ENCODE results near the gene TECR. TPM values are rescaled to one million over a fixed set of nuclear protein-coding genes. Genes with fewer than 3 reads are reported as not detected.

The TECR gene
- total and polyA plus RNA-seq, 2 of the 13 experiments (the other 11 are each of a cell fraction or from before 2014, with no cell fraction given), result 54.9 to 121 TPM

GRCh38 chr19:14515501-14516047 is 13.8 kb upstream of the TECR start (continued):
- TF ChIP-seq CTCF (CRISPR knock-in tag; IDR thresholded peaks at IDR 0.05), result no peak
- TF ChIP-seq ZNF878 (CRISPR knock-in tag; IDR thresholded peaks at IDR 0.05), result no peak
- TF ChIP-seq ZNF549 (CRISPR knock-in tag; IDR thresholded peaks at IDR 0.05), result no peak
- no peak for TF ChIP-seq MTERF4 (CRISPR knock-in tag; IDR thresholded peaks at IDR 0.05)
- TF ChIP-seq TCF12 (IDR thresholded peaks at IDR 0.05), result no peak
- peak; percentile 30; the same call in 1 of the 2 replicates for TF ChIP-seq TCF12 (CRISPR knock-in tag; IDR thresholded peaks at IDR 0.05)
- no peak for TF ChIP-seq CHCHD3 (CRISPR knock-in tag; IDR thresholded peaks at IDR 0.05)
- TF ChIP-seq AGO1 (IDR thresholded peaks at IDR 0.05; ENCODE audit: low read depth, low read length, poor library complexity, severe bottlenecking), result peak; percentile 99

GRCh38 chr19:14516048-14516534 is 13.3 kb upstream of the TECR start:
- POLR2A ChIA-PET, result interaction anchor here (0.7 to 5.8 kb wide), 5 partner anchors 9 to 56 kb away, joined by 3 to 123 read pairs (median 11); partner anchors contain the start of genes GIPC1 and NDUFB7
- in situ Hi-C loops (cut with HindIII; ENCODE audit: extremely low pct_ligation_motif_present, low pct_unique_long_range_greater_than_20kb) (no loop called here), intact Hi-C loops (cut with micrococcal nuclease; ENCODE audit: unreplicated experiment) (no loop called here)
- Histone ChIP-seq H3K9ac (ENCODE audit: insufficient read depth, low read depth, low read length) (peak overlapping the region; percentile 98), H3K27ac (ENCODE audit: extremely low read length, insufficient read depth, low read length) (peak overlapping the region; percentile 91), H4K20me1 (ENCODE audit: insufficient read depth, low read length) (peaks cover 35% of the 10 kb centered on the region), H2AFZ (ENCODE audit: low read length) (no peak overlapping the region), H3K79me2 (ENCODE audit: insufficient read depth, low read length) (peaks cover 39% of the 10 kb centered on the region), H3K9me3 (ENCODE audit: low read length) (no peaks in the 10 kb centered on the region), H3K36me3 (replicated peaks in 1 of 2; ENCODE audit: control insufficient read depth in 1 of 2, insufficient read depth in 2 of 2, low read length in 2 of 2) (peaks cover 9 to 26% of the 10 kb centered on the region in 2 experiments), H3K27me3 (ENCODE audit: control insufficient read depth in 1 of 2, insufficient read depth in 2 of 2, low read length in 2 of 2) (no peaks in the 10 kb centered on the region; a peak in 1 of 5 replicates), H3K4me2 (ENCODE audit: low read depth, low read length) (peak overlapping the region; percentile 96), H3K4me1 (ENCODE audit: insufficient read depth, low read length) (peaks cover 79% of the 10 kb centered on the region), H3K4me3 (replicated peaks in 1 of 3; ENCODE audit: insufficient read depth in 1 of 3, low read depth in 2 of 3, low read length in 3 of 3) (peak overlapping the region; percentile 91 to 98 (median 92))
- CTCF ChIA-PET (ENCODE audit: low intra/inter-chr PET ratio, low total read pairs), result no interaction called here
- FAIRE-seq (no peak), ATAC-seq (no peak), DNase-seq (ENCODE audit: low spot score) (no peak)
- WGBS (ENCODE audit: low lambda C conversion rate), result 20% methylated on average over 3 of the region's 15 CpGs
- no TSS peak for BruUV-seq (replicated peaks)
- TF ChIP-seq KMT2A (CRISPR knock-in tag; IDR thresholded peaks at IDR 0.05), result 0 out of 2 replicates have a peak, but pooled peaks have one; percentile 20
- no peak for TF ChIP-seq PBX3 (CRISPR knock-in tag; IDR thresholded peaks at IDR 0.05; ENCODE audit: borderline replicate concordance)
- TF ChIP-seq THAP7 (CRISPR knock-in tag; IDR thresholded peaks at IDR 0.05), result no peak
- no peak for TF ChIP-seq ZXDC (CRISPR knock-in tag; IDR thresholded peaks at IDR 0.05)
- no peak for TF ChIP-seq ZNF7 (CRISPR knock-in tag; IDR thresholded peaks at IDR 0.05)
- no peak for TF ChIP-seq GZF1 (CRISPR knock-in tag; IDR thresholded peaks at IDR 0.05)
- no peak for TF ChIP-seq ZNF772 (CRISPR knock-in tag; IDR thresholded peaks at IDR 0.05)
- TF ChIP-seq TAF1 (CRISPR knock-in tag; IDR thresholded peaks at IDR 0.05), result no peak
